GM23248 (cell line): ENCODE measurements around the gene AMPD1. TPM values are rescaled to one million over a fixed set of nuclear protein-coding genes. Genes with fewer than 3 reads are reported as not detected.

Experiments
- DNase-seq: peaks from one replicate; pipeline ENCODE4 v3.0.0-alpha.2; 2015
- H2AFZ ChIP-seq: fragments of 200-600 bp; sonication (generic); 2 replicates; pipeline ENCODE4 v1.6.1; 2016; ENCODE audit warnings: antibody characterized with exemption
- H3F3A ChIP-seq: fragments of 200-600 bp; sonication (generic); 2 replicates; pipeline ENCODE4 v1.6.1; 2016; ENCODE audit warnings: mild to moderate bottlenecking, antibody characterized with exemption, mixed run types; ENCODE audit not compliant: insufficient read depth
- H3K27ac ChIP-seq: fragments of 200-600 bp; sonication (generic); 2 replicates; pipeline ENCODE4 v1.5.1; 2016; ENCODE audit warnings: mild to moderate bottlenecking
- H3K27me3 ChIP-seq: fragments of 200-600 bp; sonication (generic); replicated peaks from 2 replicates; pipeline ENCODE4 v1.6.1; 2016; ENCODE audit warnings: mild to moderate bottlenecking; ENCODE audit not compliant: insufficient read depth
- H3K36me3 ChIP-seq: fragments of 200-600 bp; sonication (generic); 2 replicates; pipeline ENCODE4 v1.6.1; 2016; ENCODE audit warnings: low read depth, mild to moderate bottlenecking
- H3K4me1 ChIP-seq: fragments of 200-600 bp; sonication (generic); 2 replicates; pipeline ENCODE4 v1.6.1; 2016; ENCODE audit warnings: mild to moderate bottlenecking; ENCODE audit not compliant: insufficient read depth
- H3K4me2 ChIP-seq: fragments of 200-600 bp; sonication (generic); one replicate; pipeline ENCODE4 v1.6.1; 2016; ENCODE audit warnings: mild to moderate bottlenecking; ENCODE audit not compliant: unreplicated experiment
- H3K4me3 ChIP-seq: fragments of 200-600 bp; sonication (generic); 2 replicates; pipeline ENCODE4 v1.5.1; 2016; ENCODE audit warnings: mild to moderate bottlenecking
- H3K79me2 ChIP-seq: fragments of 200-600 bp; sonication (generic); 2 replicates; pipeline ENCODE4 v1.6.1; 2016; ENCODE audit warnings: mild to moderate bottlenecking; ENCODE audit not compliant: insufficient read depth
- H3K9ac ChIP-seq: fragments of 200-600 bp; sonication (generic); 2 replicates; pipeline ENCODE4 v1.6.1; 2016; ENCODE audit warnings: mild to moderate bottlenecking
- H3K9me2 ChIP-seq: fragments of 200-600 bp; sonication (generic); 2 replicates; pipeline ENCODE4 v1.6.1; 2016; ENCODE audit warnings: mixed run types, mild to moderate bottlenecking, moderate library complexity; ENCODE audit not compliant: insufficient read depth
- H3K9me3 ChIP-seq: fragments of 200-600 bp; sonication (generic); one replicate; pipeline ENCODE4 v1.6.1; 2017; ENCODE audit warnings: low read depth
- H4K20me1 ChIP-seq: fragments of 200-600 bp; sonication (generic); 2 replicates; pipeline ENCODE4 v1.6.0; 2016; ENCODE audit not compliant: insufficient read depth
- EZH2 ChIP-seq: fragments of 200-600 bp; sonication (generic); IDR thresholded peaks from 2 replicates; pipeline ENCODE4 v1.6.1; 2018; ENCODE audit warnings: antibody characterized with exemption, mild to moderate bottlenecking; ENCODE audit not compliant: insufficient read depth, poor library complexity, severe bottlenecking
- EZH2phosphoT487 ChIP-seq: fragments of 200-600 bp; sonication (generic); IDR thresholded peaks from 2 replicates; pipeline ENCODE4 v1.6.1; 2018; ENCODE audit warnings: antibody characterized with exemption, moderate library complexity, mild to moderate bottlenecking, low read depth; ENCODE audit not compliant: insufficient read depth
- WGBS, 2 experiments: methylation state at CpG; one replicate each; pipeline ENCODE4 v1.1.6; 2015 to 2017; ENCODE audit warnings: low lambda C conversion rate in 2 of 2, low coverage in 1 of 2; ENCODE audit errors: missing lambda C conversion rate in 2 of 2; 5-methylcytosine and 5-hydroxymethylcytosine counted together
- in situ Hi-C: fragments of 300-500 bp; cut with MboI; formaldehyde crosslinking; loops from 2 replicates; pipeline ENCODE4 v1.15.0; 2020
- polyA plus RNA-seq: library from polyadenylated mRNA; unstranded; fragments of >200 nt; fragmentation: Nextera tagmentation; extraction: Ambion mirVana; gene quantifications from 2 replicates; pipeline ENCODE4 v1.2.1, GENCODE V29; 2016
- total RNA-seq: library from RNA; depleted of rRNA; stranded (reverse); fragments of >200 nt; shearing (Covaris generic); gene quantifications from 2 replicates; pipeline ENCODE4 v1.2.3, GENCODE V29; 2014

The AMPD1 gene
- total and polyA plus RNA-seq, 2 experiments from 2014 or later = not detected

GRCh38 chr1:114735479-114735878, 40.1 kb upstream of the AMPD1 start:
- in situ Hi-C loops = no loop called here

GRCh38 chr1:114729782-114730181, 34.4 kb upstream of the AMPD1 start:
- in situ Hi-C loops = no loop called here
- Histone ChIP-seq H3K9ac (no peak overlapping the region), H3K9me3 (no peaks in the 10 kb centered on the region), H3K27me3 (no peaks in the 10 kb centered on the region), H3K79me2 (peaks cover 98% of the 10 kb centered on the region), H4K20me1 (no peaks in the 10 kb centered on the region), H3K27ac (no peak overlapping the region), H2AFZ (no peak overlapping the region), H3K4me1 (no peaks in the 10 kb centered on the region), H3K4me2 (no peak overlapping the region), H3F3A (peaks cover 19% of the 10 kb centered on the region), H3K4me3 (no peak overlapping the region), H3K36me3 (peaks cover 88% of the 10 kb centered on the region), H3K9me2 (no peaks in the 10 kb centered on the region)
- 93 to 100% methylated on average over 1 of the region's 1 CpG for WGBS, 2 experiments
- DNase-seq = no peak
- TF ChIP-seq EZH2phosphoT487 (no peak), EZH2 (no peak)

More at GRCh38 chr1:114735479-114735878, 40.1 kb upstream of the AMPD1 start:
- Histone ChIP-seq H4K20me1 (peaks cover 17% of the 10 kb centered on the region; the same call in 1 of the 2 replicates), H2AFZ (no peak overlapping the region), H3K9ac (no peak overlapping the region), H3K27ac (no peak overlapping the region), H3K9me3 (no peaks in the 10 kb centered on the region), H3K4me3 (no peak overlapping the region), H3K36me3 (peaks cover 91% of the 10 kb centered on the region), H3K9me2 (no peaks in the 10 kb centered on the region), H3K79me2 (peaks cover 100% of the 10 kb centered on the region), H3K4me2 (no peak overlapping the region), H3K27me3 (no peaks in the 10 kb centered on the region), H3K4me1 (no peaks in the 10 kb centered on the region), H3F3A (0 out of 2 replicates have a peak, but pooled peaks cover 13% of the 10 kb centered on the region)
- 93 to 100% methylated on average over 1 of the region's 1 CpG for WGBS, 2 experiments
- TF ChIP-seq EZH2phosphoT487 (no peak), EZH2 (no peak)
- no peak for DNase-seq

GRCh38 chr1:114728553-114728952, 33.2 kb upstream of the AMPD1 start:
- Histone ChIP-seq H3K79me2 (peaks cover 98% of the 10 kb centered on the region), H3K27ac (no peak overlapping the region), H3K4me2 (no peak overlapping the region), H3K27me3 (no peaks in the 10 kb centered on the region), H3K36me3 (peaks cover 88% of the 10 kb centered on the region), H3K9me3 (no peaks in the 10 kb centered on the region), H3F3A (peaks cover 31% of the 10 kb centered on the region), H4K20me1 (no peaks in the 10 kb centered on the region), H3K9me2 (no peaks in the 10 kb centered on the region), H3K9ac (no peak overlapping the region), H3K4me1 (no peaks in the 10 kb centered on the region), H2AFZ (no peak overlapping the region), H3K4me3 (no peak overlapping the region)
- DNase-seq = no peak
- in situ Hi-C loops = no loop called here
- WGBS, 2 experiments = 93 to 95% methylated on average over 2 of the region's 2 CpGs
- TF ChIP-seq EZH2 (no peak), EZH2phosphoT487 (no peak)

GRCh38 chr1:114725230-114725629, 29.9 kb upstream of the AMPD1 start:
- Histone ChIP-seq H3F3A (peaks cover 58% of the 10 kb centered on the region), H3K4me3 (no peak overlapping the region), H3K79me2 (peaks cover 88% of the 10 kb centered on the region), H3K27ac (no peak overlapping the region), H4K20me1 (no peaks in the 10 kb centered on the region), H2AFZ (no peak overlapping the region), H3K9ac (no peak overlapping the region), H3K9me3 (no peaks in the 10 kb centered on the region), H3K27me3 (no peaks in the 10 kb centered on the region), H3K4me1 (no peaks in the 10 kb centered on the region), H3K36me3 (peaks cover 86% of the 10 kb centered on the region), H3K9me2 (no peaks in the 10 kb centered on the region), H3K4me2 (no peak overlapping the region)
- DNase-seq = no peak
- in situ Hi-C loops = no loop called here
- WGBS, 2 experiments = 92 to 95% methylated on average over 1 of the region's 1 CpG
- TF ChIP-seq EZH2 (no peak), EZH2phosphoT487 (no peak)

GRCh38 chr1:114723915-114724314, 28.6 kb upstream of the AMPD1 start:
- Histone ChIP-seq H3K27me3 (no peaks in the 10 kb centered on the region), H3K27ac (peak overlapping the region; percentile 7; the same call in 1 of the 2 replicates), H3K9me3 (no peaks in the 10 kb centered on the region), H3K36me3 (peaks cover 88% of the 10 kb centered on the region), H4K20me1 (no peaks in the 10 kb centered on the region), H3K79me2 (peaks cover 77% of the 10 kb centered on the region), H3K9ac (no peak overlapping the region), H3K4me2 (no peak overlapping the region), H2AFZ (no peak overlapping the region), H3K4me3 (no peak overlapping the region), H3K4me1 (no peaks in the 10 kb centered on the region), H3K9me2 (no peaks in the 10 kb centered on the region), H3F3A (peaks cover 71% of the 10 kb centered on the region)
- in situ Hi-C loops = no loop called here
- WGBS, 2 experiments = 94 to 100% methylated on average over 1 of the region's 1 CpG
- no peak for DNase-seq
- TF ChIP-seq EZH2phosphoT487 (no peak), EZH2 (no peak)
